Neuronal stem cell (in vitro differentiated cells): ENCODE measurements around the gene PPARG.
"Not testable (repeated sequence)": the region's sequence is repeated elsewhere in the genome, so short reads cannot be mapped to it uniquely, and the experiment has no call there.

Experiments
- DNase-seq: peaks from one replicate; pipeline ENCODE4 v3.0.0-alpha.2; 2013; ENCODE audit warnings: low spot score
- H2AFZ ChIP-seq: one replicate; pipeline ENCODE4 v1.6.1; 2013; ENCODE audit warnings: mild to moderate bottlenecking, low read length, inconsistent platforms
- H2AK5ac ChIP-seq: 2 replicates; pipeline ENCODE4 v1.6.1; 2013; ENCODE audit warnings: low read depth, mild to moderate bottlenecking, inconsistent platforms, low read length, moderate library complexity, mixed read lengths
- H2BK120ac ChIP-seq: 2 replicates; pipeline ENCODE4 v1.6.1; 2013; ENCODE audit warnings: low read depth, mild to moderate bottlenecking, inconsistent platforms, low read length, moderate library complexity, mixed read lengths
- H2BK12ac ChIP-seq: one replicate; pipeline ENCODE4 v1.6.1; 2013; ENCODE audit warnings: low read length, inconsistent platforms
- H2BK15ac ChIP-seq: 2 replicates; pipeline ENCODE4 v1.6.1; 2013; ENCODE audit warnings: mild to moderate bottlenecking, low read length, inconsistent platforms, mixed read lengths
- H2BK5ac ChIP-seq: one replicate; pipeline ENCODE4 v1.6.1; 2013; ENCODE audit warnings: inconsistent platforms, mild to moderate bottlenecking, low read length, moderate library complexity
- H3K14ac ChIP-seq: one replicate; pipeline ENCODE4 v1.6.1; 2013; ENCODE audit warnings: low read length, inconsistent platforms
- H3K18ac ChIP-seq: 2 replicates; pipeline ENCODE4 v1.6.1; 2013; ENCODE audit warnings: low read length, inconsistent platforms
- H3K23ac ChIP-seq: 2 replicates; pipeline ENCODE4 v1.6.1; 2013; ENCODE audit warnings: low read depth, mild to moderate bottlenecking, mixed read lengths, low read length, inconsistent platforms; ENCODE audit not compliant: poor library complexity
- H3K27ac ChIP-seq: replicated peaks from 3 replicates; pipeline ENCODE4 v1.5.1; 2013; ENCODE audit warnings: low read length, inconsistent platforms
- H3K27me3 ChIP-seq, 3 experiments: 2 replicates each; pipeline ENCODE4 v1.6.1; 2013; ENCODE audit warnings: low read length in 3 of 3, mild to moderate bottlenecking in 2 of 3, inconsistent platforms in 1 of 3, low read depth in 1 of 3, mixed read lengths in 1 of 3, moderate library complexity in 1 of 3; ENCODE audit not compliant: control insufficient read depth in 3 of 3, insufficient read depth in 3 of 3
- H3K36me3 ChIP-seq, 2 donors: replicated peaks in 1 of 2; 2 replicates each; pipeline ENCODE4 v1.6.1; 2013; ENCODE audit warnings: low read length in 2 of 2; ENCODE audit not compliant: control insufficient read depth in 2 of 2, insufficient read depth in 2 of 2
- H3K4ac ChIP-seq: 2 replicates; pipeline ENCODE4 v1.6.1; 2013; ENCODE audit warnings: inconsistent platforms, mild to moderate bottlenecking, low read length, moderate library complexity
- H3K4me1 ChIP-seq, 2 donors: 1 replicate in 1 of 2; 2 replicates in 1 of 2; pipeline ENCODE4 v1.6.1; 2013; ENCODE audit warnings: low read length in 2 of 2, low read depth in 1 of 2; ENCODE audit not compliant: control insufficient read depth in 2 of 2, insufficient read depth in 1 of 2
- H3K4me2 ChIP-seq: one replicate; pipeline ENCODE4 v1.6.1; 2013; ENCODE audit warnings: mild to moderate bottlenecking, low read length, inconsistent platforms; ENCODE audit not compliant: insufficient read depth, poor library complexity, severe bottlenecking
- H3K4me3 ChIP-seq, 2 donors: 2 replicates each; pipeline ENCODE4 v1.5.1; 2013; ENCODE audit warnings: low read length in 2 of 2, mild to moderate bottlenecking in 2 of 2, inconsistent platforms in 1 of 2, moderate library complexity in 1 of 2
- H3K79me1 ChIP-seq: one replicate; pipeline ENCODE4 v1.6.1; 2013; ENCODE audit warnings: low read depth, mild to moderate bottlenecking, inconsistent platforms, low read length, moderate library complexity
- H3K9ac ChIP-seq: one replicate; pipeline ENCODE4 v1.6.1; 2013; ENCODE audit warnings: mild to moderate bottlenecking, low read depth, low read length, inconsistent platforms; ENCODE audit not compliant: poor library complexity
- H3K9me3 ChIP-seq, 2 donors: replicated peaks in 1 of 2; 2 replicates each; pipeline versions ENCODE3 to v1.6.1; 2013; ENCODE audit warnings: low read length in 2 of 2, mild to moderate bottlenecking in 2 of 2, inconsistent platforms in 1 of 2, low read depth in 1 of 2, mixed read lengths in 1 of 2, moderate library complexity in 1 of 2; ENCODE audit not compliant: control insufficient read depth in 2 of 2, insufficient read depth in 1 of 2
- H4K8ac ChIP-seq: one replicate; pipeline ENCODE4 v1.6.1; 2013; ENCODE audit warnings: low read depth, mild to moderate bottlenecking, inconsistent platforms, low read length, moderate library complexity
- H4K91ac ChIP-seq: one replicate; pipeline ENCODE4 v1.6.1; 2013; ENCODE audit warnings: low read length, low read depth, mild to moderate bottlenecking, inconsistent platforms; ENCODE audit not compliant: poor library complexity
- WGBS, 2 donors: extraction: QIAGEN DNeasy Blood & Tissue Kit; methylation state at CpG; one replicate each; pipeline ENCODE4 v1.1.7; 2013; ENCODE audit warnings: missing lambda C conversion rate in 2 of 2, mixed read lengths in 1 of 2; ENCODE audit not compliant: insufficient read length in 2 of 2, insufficient replicate concordance in 1 of 2; ENCODE audit errors: extremely low coverage in 2 of 2; 5-methylcytosine and 5-hydroxymethylcytosine counted together

Gene PPARG

GRCh38 chr3:12469222-12469621, 180.4 kb downstream of the PPARG start:
- not testable (repeated sequence) for H3K36me3 ChIP-seq, H4K8ac ChIP-seq, H3K4me1 ChIP-seq, H2BK120ac ChIP-seq, H3K79me1 ChIP-seq, DNase-seq, H3K9me3 ChIP-seq, H2AFZ ChIP-seq, H2BK5ac ChIP-seq, H2BK15ac ChIP-seq, H2AK5ac ChIP-seq, H3K27ac ChIP-seq, H3K4me2 ChIP-seq, H2BK12ac ChIP-seq, H3K18ac ChIP-seq, H3K4ac ChIP-seq, H3K4me3 ChIP-seq, H3K23ac ChIP-seq, H3K9ac ChIP-seq, H4K91ac ChIP-seq, H3K14ac ChIP-seq
- peaks cover 0 to 12% (median 0%) of the 10 kb centered on the region in 3 experiments for H3K27me3 ChIP-seq
- no CpG with 5 or more reads among the region's 7 CpGs for WGBS, 2 donors

DNA sequence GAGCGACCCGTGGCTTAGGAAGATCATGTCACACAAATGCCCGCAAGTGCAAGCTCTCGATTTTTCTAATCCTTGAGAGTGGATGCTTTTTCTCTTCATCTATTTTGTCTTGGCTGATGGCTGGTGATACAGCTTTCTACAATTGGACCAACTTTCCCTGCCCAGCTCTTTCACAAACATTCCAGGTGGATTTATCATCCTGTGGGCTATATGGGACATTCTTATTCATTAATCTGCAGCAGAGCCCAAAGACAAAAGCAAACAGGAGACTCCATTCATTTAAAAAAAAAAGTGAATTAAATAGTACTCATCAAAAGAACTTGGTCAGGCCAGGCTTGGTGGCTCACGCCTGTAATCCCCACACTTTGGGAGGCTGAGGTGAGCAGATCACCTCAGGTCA, 181.2 kb downstream of the PPARG start:
- H2BK5ac ChIP-seq = no peak overlapping the region

DNA sequence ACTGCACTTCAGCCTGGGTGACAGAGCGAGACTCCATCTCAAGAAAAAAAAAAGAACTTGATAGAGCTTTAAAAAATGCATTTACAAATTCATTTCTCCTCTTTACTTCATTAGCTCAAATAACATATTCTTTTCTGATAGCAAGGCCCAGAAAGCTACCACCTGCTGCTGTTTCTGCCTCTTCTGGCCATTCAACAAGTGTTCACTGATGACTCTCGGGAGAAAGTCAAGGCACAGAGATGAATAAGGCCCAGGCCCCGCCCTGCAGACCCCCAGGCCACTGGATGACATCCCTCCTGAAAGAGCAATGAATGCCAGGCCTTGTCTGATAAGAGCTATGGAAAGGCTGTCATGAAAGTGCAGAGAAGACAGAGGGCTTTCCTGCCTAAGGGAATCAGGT, 181.8 kb downstream of the PPARG start:
- no peak overlapping the region for H3K23ac ChIP-seq
- no CpG with 5 or more reads among the region's 3 CpGs for WGBS, 2 donors
- no peak overlapping the region for H3K27ac ChIP-seq
- H2AFZ ChIP-seq = no peak overlapping the region
- H3K14ac ChIP-seq = no peak overlapping the region
- H4K91ac ChIP-seq = no peak overlapping the region
- DNase-seq = no peak
- no peak overlapping the region for H3K4ac ChIP-seq
- no peaks in the 10 kb centered on the region for H3K36me3 ChIP-seq
- no peak overlapping the region for H3K18ac ChIP-seq
- no peak overlapping the region for H2BK12ac ChIP-seq
- no peak overlapping the region for H4K8ac ChIP-seq
- no peak overlapping the region for H3K9ac ChIP-seq
- no peak overlapping the region for H2BK120ac ChIP-seq
- no peak overlapping the region for H3K4me3 ChIP-seq
- H2AK5ac ChIP-seq = no peak overlapping the region
- no peak overlapping the region for H2BK5ac ChIP-seq
- no peaks in the 10 kb centered on the region for H3K79me1 ChIP-seq
- H2BK15ac ChIP-seq = no peak overlapping the region
- H3K27me3 ChIP-seq = peaks cover 0 to 12% (median 0%) of the 10 kb centered on the region in 3 experiments
- peaks cover 0 to 5% of the 10 kb centered on the region in 2 donors for H3K4me1 ChIP-seq
- no peaks in the 10 kb centered on the region for H3K9me3 ChIP-seq
- H3K4me2 ChIP-seq = no peak overlapping the region

More for the DNA sequence above, 181.2 kb downstream of the PPARG start:
- H3K27ac ChIP-seq = no peak overlapping the region
- no peaks in the 10 kb centered on the region for H3K79me1 ChIP-seq
- no peak overlapping the region for H3K18ac ChIP-seq
- H3K4me3 ChIP-seq = no peak overlapping the region
- H2AFZ ChIP-seq = no peak overlapping the region
- WGBS, 2 donors = no CpG with 5 or more reads among the region's 5 CpGs
- no peak overlapping the region for H2BK12ac ChIP-seq
- H3K14ac ChIP-seq = no peak overlapping the region
- peaks cover 0 to 12% (median 0%) of the 10 kb centered on the region in 3 experiments for H3K27me3 ChIP-seq
- DNase-seq = no peak
- H3K9me3 ChIP-seq = no peaks in the 10 kb centered on the region
- no peak overlapping the region for H3K9ac ChIP-seq
- no peak overlapping the region for H2AK5ac ChIP-seq
- H3K36me3 ChIP-seq = no peaks in the 10 kb centered on the region
- no peak overlapping the region for H3K23ac ChIP-seq
- no peak overlapping the region for H3K4me2 ChIP-seq
- no peak overlapping the region for H2BK120ac ChIP-seq
- H4K8ac ChIP-seq = no peak overlapping the region
- H2BK15ac ChIP-seq = no peak overlapping the region
- H3K4me1 ChIP-seq = peaks cover 0 to 5% of the 10 kb centered on the region in 2 donors
- no peak overlapping the region for H3K4ac ChIP-seq
- H4K91ac ChIP-seq = no peak overlapping the region

- no peak overlapping the region for H2AK5ac ChIP-seq
- H3K4ac ChIP-seq = no peak overlapping the region
- no peak overlapping the region for H4K91ac ChIP-seq
- H3K14ac ChIP-seq = no peak overlapping the region
- no peak for DNase-seq
- H2BK120ac ChIP-seq = no peak overlapping the region
- H3K27ac ChIP-seq = no peak overlapping the region
- no peak overlapping the region for H2BK15ac ChIP-seq
- H4K8ac ChIP-seq = no peak overlapping the region
- no peak overlapping the region for H3K23ac ChIP-seq
- peak overlapping the region; percentile 50 for H2BK12ac ChIP-seq
- no peaks in the 10 kb centered on the region for H3K36me3 ChIP-seq
- no peaks in the 10 kb centered on the region for H3K79me1 ChIP-seq
- H3K18ac ChIP-seq = no peak overlapping the region
- no peak overlapping the region for H2AFZ ChIP-seq
- H3K9me3 ChIP-seq = no peaks in the 10 kb centered on the region
- H2BK5ac ChIP-seq = no peak overlapping the region
- H3K4me3 ChIP-seq = no peak overlapping the region
- no peak overlapping the region for H3K9ac ChIP-seq
- WGBS, 2 donors = no CpG with 5 or more reads among the region's 11 CpGs
- no peak overlapping the region for H3K4me2 ChIP-seq
- H3K4me1 ChIP-seq = no peaks in the 10 kb centered on the region
- H3K27me3 ChIP-seq = peaks cover 0 to 12% (median 0%) of the 10 kb centered on the region in 3 experiments
These were observed 182.4 kb downstream of the PPARG start for GRCh38 chr3:12471241-12471640.
